ENCODE measurements around the gene LAMA2.

The LAMA2 gene

DNA sequence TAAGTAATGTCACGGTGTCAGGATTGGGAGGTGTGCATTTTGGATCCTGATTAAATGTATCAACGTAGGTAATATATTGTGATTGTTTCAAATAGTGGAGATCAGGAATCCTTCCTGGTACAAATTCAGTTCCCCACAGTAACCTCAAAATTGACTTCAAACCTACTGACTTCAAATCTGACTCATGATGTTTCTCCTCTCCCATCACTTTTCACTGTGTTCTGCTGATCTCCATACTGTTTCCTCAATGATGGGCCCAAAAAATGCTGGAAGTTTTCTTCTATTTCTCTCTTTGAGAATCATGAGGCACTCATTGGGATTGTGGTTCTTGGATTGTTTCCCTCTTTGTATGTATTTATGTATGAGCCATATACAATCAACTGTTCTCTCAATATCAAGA is 35.9 kb downstream of the LAMA2 start:
- DNase-seq: no peak

DNA sequence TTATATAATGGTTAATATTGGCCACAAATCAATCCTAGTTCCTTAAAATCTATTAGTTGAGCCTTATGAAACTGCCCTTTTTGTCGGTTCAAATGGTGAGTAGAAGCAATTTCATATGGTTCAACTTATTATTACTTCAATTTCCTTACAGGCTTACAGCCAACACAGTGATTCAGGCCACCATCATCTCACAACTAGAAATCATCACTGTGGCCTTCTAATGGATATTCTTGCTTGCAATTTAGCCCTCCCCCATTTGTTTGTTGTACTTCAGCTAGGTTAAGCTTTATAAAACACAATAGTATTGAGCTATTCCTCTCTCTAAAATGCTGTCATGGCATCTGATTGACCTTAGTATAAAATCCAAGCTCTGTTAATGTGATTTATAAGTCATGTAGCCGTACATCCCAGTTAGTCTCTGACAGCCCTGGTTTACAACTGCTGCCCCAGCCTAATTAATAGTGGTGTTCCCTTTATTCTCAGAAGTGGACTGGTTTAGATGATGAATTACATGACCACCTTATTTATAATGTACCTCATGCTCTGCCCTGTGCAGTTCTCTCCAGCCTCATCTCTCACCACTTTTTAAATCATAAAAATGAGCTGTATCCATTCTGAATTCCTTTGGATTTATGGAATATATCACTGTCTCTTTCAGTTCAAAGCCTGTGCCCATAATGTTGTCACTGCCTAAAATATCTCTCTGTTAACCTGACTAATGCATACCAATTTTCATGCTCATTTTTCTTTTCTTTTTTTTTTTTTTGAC is 36.7 kb downstream of the LAMA2 start:
- no peak for DNase-seq

DNA sequence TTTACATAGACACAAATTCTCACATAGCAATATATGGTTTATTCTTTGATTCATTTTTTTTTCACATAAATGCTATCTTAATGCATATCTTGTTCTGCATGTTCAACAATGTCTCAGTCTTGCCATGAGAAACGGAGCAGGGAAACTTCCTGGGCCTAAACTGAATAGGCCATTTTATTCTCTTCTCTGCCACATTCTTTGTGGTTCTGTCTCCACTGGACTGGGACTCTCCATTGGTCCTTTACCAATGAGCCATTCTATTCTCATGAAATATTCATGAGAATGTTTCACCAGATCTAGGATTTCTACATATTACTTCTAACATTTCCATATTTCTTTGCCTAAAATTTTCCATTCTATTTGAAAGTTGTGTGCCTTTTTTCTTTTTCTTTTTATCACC is 42.8 kb downstream of the LAMA2 start:
- no peak for DNase-seq

DNA sequence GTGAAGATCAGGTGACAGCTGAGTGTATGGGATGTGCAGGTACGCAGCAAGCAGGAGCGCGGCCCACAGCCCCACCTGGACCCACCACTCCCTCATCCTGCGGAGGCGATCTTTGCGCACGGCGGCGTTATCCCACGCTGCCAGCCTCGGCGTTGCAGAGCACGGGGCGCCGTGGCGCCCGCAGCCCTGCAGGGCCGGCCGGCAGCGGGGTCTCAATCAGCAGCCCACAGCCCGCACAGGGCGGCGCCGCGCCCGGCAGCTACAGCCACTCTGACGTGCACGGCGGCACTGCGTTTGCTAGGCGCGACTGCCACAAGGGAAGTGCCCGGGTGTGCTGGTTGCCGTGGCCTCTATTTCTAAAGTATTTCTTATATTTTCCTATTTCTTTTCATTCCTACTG is 46.9 kb downstream of the LAMA2 start:
- no peak for DNase-seq

DNA sequence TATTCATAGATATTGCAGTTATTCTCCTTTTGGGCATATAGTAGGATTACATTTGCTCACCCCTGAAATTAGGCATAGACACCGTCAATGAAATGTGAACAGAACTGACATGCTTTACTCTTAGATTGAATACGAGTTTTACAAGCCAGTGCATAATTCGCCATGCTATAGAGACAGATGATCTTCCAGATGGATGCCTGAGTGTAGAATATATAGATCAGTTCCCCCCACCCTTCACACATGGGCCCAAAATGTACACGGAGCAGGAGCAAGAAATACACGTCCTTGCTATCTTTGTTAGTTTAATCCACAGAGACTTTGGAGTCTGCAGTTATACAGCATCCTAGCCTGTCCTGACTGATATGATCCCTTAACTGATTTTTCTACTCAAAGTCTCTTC is 47.4 kb downstream of the LAMA2 start:
- DNase-seq: no peak

DNA sequence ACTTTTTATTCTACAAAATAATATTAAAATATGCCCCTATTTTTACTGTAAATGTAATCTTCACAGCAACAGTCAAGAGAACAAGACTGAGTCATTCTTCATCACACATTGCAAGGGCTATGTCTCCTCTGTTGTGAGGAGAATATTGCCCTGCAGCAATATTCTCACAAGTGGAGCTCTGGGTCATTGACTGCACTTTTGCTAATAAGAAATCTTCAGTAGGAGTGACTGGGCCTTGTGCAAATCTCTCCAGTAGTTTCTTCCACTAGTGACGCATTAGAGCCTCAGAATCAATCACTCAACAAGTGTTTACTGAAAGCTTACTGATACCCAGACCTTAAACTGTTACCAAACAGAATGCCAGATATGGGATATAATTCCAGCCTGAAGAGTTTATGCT is 49.1 kb downstream of the LAMA2 start:
- no peak for DNase-seq

DNA sequence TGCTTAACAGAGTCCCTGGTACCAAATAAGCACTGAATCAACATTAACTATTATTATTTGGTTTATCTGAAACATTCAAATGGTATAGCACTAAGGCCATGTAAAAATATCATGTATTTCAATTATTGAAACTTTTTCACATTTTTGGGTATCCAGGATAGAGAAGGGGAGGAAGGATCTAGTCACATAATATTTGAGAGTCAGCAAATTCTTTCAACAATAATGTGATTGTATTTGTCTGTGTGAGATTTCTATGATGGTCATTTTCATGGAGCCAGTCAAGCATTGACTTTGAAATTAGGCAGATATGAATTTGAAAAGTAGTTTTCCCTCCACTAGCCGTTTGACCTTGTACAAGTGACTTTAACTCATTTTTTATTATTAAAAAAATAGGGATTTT is 67.9 kb downstream of the LAMA2 start:
- DNase-seq: no peak

DNA sequence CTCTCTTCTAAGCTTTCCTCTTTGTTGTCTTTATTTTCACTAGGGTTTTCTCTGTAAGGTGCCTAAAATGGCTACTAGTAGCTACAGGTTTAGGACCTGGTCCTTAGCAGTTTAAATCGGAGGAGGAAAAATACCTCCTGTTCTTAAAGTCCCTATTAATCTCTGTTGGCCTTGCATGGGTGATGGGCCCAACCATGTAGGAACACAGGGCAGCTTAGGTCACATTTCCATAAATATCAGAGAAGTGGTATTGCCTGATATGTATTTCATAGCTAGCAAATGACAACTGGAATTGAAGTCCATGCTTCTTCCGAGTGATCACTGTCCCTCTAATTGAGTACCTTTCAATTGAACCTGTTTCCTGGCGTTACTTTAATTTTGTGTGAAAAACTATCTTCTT is 70.0 kb downstream of the LAMA2 start:
- DNase-seq: no peak

DNA sequence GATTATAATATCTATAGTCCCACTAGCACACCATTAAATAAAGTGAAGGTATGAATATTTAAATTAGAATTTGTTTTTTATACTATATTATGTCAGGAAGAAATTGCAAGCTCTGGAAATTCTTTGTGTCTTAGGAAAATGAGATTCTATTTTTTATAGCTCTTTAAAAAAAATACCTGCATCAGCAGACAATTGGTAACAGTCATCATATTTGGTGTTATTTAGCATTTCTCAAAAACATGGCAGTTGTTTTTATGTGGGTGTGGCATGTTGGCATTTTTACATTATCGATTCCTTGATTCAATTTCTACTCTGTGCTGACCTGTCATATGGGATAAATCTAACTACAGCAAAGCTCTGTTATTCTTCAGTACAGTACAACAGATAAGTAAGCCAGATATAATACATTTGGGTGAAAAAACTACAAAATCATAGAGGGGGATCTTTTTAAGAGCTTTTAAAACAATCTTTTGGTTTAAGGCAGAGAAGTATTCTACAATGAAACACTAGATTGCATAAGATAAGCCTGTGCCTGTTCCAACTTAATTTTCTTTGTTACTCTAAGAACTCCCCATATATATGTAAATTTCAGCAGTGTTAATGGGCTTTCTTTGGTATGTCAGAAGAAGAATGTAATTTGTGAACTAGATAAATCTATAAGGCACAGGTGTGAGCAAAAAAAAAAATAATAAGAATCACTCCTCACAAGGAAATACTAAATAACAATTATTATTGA is 71.5 kb downstream of the LAMA2 start:
- DNase-seq: no peak

DNA sequence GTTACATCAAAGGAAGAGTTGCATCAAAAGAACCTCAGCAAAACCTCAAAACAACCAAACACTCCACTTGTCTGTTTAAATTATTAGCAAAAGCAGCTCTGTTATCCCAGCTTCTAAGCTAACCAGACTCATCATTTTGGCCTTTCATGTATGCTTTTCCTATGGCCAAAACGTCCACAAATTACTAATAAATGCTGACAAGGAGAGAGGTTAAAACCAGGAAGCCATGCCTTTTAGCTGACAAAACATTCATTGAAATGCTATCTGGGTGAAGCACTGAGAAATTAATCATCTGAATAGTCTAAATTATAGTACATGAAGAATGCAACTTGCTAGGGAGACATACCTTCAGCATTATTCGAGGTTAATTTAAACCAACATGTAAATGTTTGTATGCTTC is 80.6 kb downstream of the LAMA2 start:
- no peak for DNase-seq

DNA sequence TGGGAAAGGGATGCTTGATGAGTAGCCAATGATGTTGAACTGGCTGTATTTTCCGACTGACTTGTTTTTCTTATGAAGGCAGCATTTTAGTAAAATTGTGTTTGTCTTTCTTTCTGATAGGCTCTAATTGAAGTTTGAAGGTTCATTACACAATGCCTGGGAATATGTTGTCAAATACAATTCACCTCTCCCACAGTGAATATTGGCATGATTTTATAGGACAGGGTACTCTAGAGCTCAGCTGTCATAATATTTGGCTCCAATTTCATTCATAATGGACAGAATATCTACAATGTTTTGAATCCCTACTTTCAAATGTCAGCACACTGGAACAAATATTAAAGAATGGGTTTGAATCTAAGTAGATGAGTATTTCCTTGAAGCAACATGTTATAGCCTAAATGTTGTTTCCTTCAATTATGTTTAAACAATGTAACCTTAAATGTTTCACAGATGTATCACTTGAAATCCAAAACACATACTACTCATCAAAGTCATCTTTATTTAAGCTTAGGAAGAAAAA is 81.4 kb downstream of the LAMA2 start:
- DNase-seq: no peak

DNA sequence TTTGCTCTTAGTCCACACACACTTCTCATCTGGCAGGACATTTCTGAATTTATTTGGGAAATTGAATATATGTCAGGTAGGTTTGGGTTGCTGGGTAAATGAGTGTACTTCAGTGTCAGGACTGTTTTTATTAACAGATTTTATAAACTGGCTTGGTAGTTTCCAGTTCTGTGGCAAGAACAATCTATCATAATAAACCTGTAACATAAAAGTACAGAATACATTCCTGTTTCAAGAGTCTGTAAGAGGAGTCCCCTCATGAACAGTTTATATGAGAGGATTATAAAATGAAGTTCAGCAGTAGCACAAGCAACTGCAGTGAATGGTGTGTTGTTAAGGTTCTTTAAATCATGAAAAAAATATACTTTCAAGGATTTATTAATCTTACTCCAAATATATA is 81.8 kb downstream of the LAMA2 start:
- no peak for DNase-seq

DNA sequence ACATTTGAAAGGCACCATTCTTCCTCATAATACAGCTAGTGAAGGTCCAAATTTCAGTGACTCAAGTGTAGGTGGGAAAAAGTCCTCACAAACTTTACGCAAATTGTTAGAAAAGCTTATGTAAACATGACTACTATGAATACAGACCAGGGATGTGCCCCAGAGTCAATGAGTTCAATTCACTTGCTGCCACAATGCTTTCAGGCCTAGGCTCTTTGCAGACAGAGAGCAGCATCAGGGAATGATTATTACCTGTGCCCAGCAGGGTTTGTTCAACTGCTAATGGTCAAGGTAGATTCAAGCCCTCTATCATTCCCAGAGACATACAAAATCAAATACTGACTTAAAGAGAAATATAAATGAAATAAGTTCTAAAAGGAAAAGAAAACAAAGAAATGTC is 84.0 kb downstream of the LAMA2 start:
- DNase-seq: no peak

DNA sequence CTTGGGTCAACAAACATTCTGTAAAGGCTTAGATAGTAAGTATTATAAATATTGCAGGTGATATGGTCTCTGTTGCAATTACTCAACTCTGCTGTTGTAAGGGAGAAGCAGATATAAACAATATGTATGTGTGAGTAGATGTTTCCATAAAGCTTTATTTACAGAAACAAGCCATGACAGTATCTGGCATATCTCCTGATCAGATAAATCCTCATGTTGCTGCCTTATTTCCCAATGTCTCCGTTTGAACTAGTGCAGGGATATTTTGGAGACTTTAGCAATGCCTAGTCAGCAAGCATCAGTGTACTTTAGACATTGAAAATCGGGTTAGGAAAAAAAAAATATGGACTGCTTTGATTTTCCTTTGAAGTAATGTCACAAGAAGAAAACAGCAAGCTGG is 96.1 kb downstream of the LAMA2 start:
- DNase-seq: no peak

DNA sequence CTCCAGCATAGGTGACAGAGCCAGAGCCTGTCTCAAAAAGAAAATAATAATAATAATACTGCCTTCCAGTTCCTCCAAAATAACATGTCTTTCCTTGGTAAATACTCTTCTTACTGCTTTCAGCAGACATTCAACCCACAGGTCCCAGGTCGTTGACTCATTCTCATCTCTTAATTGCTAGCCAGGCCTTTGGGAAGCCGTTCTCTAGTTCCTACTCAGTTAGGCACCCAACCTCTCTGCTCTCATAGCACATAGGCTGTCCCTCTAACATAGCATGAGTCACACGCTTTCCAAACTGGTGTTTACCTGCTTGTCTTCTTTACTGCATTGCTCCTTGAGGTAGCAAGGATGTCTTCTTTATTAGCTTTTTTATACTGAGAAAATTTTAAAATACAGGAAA is 98.8 kb downstream of the LAMA2 start:
- no peak for DNase-seq

DNA sequence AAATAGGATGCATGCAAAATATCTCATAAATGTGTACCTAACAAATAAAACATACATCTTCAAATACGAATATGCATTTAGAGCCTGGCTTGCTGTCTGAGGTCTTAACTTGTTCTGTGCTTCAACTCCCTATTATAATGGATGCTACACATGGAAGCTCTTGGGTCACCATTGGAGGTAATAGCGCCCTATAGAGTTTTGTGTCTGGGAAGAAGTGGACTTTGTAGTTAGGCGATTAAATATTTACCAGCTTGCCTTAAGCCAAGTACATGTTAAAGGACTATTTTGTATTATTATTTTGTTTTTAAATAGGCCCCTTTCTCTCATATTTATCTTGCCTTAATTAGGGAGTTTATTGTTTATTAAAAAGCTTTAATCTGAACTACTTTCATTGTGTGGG is 107.4 kb downstream of the LAMA2 start:
- no peak for DNase-seq

DNA sequence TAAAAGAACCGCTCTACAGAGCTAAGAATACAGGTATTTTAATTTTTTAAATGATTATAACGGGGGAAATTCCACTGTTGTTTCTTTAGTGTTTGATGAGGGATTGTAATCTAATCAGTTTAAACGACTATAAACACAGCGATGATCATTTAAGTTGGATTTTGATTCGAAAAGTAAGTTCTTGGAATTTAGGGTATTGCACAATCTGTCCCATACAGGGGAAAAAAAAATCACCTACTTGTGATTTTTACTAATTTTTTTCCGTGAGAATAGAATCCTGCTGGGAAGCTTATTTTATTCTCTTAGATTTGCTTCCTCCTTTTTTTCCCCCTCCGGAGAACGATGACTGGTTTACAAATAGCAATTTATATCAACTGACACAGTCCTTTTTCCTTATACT is 108.0 kb downstream of the LAMA2 start:
- DNase-seq: no peak

DNA sequence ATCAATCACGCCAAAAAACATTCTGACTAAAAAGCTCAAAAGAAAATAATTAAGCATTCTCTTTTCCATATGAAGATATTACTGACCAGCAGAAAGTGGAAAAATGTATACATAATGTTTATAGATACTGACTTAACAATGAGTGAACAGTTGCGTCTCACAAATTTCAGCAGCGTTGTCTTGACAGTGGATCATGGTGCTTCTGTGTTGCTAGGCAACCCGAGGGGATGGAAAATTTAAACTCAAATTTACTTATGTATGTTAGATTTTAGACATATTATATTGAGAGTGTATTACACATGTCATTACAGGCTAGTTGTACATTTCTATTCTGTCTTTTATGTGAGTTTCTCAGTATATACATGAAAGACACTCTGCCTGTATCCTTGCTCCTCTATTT is 110.2 kb downstream of the LAMA2 start:
- DNase-seq: no peak

DNA sequence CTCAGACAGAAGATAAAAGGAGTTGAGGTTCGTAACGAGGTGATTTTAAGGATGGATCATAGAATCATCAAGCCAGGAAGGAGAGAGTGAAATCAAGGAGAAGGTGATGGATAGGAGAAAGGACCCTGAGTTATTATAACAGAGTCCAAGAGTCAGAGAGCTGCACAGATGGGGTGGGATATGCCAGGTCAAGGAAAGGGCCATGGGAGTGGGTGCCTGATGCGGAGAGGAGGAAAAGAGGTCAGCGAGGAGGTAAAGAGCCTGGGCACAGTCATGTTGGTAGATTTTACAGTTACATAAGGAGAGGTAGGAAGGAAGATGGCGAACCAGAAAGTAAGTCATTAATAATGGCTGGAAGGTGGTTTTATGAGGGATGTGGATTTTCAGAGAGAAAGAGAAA is 114.9 kb downstream of the LAMA2 start:
- DNase-seq: no peak

DNA sequence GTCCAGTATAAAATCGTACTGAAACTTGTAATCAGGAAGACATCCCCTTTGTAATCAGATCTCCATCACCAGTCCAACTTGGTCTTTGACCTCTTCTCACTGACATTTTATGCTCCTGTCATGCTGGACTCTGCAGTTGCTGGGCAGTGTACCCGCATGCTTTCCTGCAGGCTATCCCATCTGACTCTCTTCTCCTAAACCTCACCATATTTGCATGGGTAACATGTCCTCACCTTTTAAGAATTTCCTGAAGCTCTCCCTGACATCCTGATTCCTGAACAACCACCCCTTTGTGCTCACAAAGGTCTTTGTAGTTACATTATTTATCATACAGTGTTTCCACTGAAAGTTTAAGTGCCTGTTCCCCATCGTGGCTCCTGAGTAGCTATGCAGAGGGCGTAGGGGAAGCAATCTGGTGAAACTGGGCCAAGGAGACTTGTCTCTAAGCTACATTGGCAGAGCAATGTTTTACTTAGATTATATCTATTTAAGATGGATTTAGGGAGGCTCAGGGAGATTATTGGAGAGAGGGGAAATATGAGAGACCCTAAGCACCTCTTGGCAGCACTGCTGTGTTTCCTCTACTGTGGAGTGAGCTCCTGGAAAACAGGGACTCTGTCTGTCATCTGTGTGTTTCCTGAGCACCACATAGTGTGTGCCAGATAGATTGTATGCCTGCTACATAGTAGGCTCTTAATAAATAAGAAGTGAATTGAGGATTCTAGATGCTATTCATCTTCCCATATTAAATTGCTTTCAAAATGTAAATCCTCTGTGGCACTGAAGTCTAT is 124.0 kb downstream of the LAMA2 start:
- DNase-seq: no peak

DNA sequence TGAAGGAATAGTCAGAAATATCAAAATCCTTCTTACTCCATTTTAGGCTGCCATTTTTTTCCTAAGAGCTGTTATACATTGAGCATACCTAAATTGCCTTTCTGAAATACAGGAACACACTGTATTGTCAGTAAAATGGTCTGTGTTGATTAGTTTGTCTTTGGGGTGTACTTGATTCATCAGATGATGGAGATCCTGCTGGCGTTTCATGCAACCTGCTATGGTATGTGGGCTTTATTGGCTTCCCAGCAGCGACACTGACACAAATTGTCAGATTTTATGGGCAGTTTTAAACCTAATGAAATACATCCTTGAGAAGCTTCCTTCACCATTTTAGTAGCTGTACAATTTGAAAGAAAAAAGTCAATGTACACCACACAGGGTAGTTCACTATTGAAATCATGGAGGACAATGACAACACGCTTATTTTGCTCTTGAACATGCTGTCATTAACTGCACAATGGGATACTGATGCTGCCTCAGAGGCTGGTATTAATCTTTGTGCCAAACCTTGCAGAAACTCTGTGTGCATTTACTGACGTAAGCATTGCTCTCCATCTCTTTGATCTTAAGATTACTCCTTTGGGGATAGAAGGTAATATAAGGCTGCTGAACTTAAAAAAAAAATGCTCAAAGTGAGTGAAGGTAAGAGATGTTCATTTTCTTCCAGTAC is 124.9 kb downstream of the LAMA2 start:
- no peak for DNase-seq

DNA sequence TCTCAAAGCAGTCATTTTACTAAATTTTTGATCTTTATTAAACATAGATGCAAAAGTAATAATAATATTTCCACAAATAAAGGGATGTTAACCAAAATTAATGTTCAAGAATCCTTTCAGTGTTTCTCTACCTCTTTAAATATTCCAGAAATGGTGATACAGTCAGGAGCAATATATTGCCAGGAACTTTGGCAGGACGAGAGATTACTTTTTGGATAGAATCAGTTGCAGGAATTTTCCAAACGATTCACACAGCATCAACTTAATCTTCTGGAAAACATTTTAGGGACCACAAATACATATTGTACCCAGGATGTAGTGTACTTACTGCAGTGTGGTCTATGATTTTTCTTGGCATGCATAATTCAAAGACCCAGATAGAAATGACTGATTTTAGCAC is 125.7 kb downstream of the LAMA2 start:
- no peak for DNase-seq

DNA sequence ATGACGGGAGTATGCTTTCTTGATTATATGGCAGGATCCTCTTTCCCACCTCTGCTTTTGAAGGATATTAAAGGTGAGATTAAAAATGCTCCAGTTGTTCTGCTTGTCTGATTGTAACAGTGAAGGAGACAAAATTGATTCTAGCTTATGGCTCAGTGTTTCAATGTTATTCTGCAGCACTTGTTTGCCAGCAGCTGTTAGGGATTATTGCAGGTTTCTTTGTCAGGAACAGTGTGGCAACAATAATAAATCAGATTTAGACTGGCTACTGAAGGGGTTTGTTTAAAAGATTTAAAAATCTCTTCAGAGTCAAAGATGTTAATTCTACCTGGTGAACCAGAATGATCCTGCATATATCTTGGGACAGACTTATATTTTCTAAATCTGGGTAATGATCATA is 126.9 kb downstream of the LAMA2 start:
- DNase-seq: no peak
